GM18526 (cell line): ENCODE measurements around the gene PRCP.

Source experiments
- POLR2A ChIP-seq: IDR thresholded peaks from 3 replicates; pipeline ENCODE4 v1.6.1; 2011; ENCODE audit not compliant: insufficient read length; ENCODE audit errors: extremely low read depth

The PRCP gene

GRCh38 chr11:82790723-82791484, 109.3 kb downstream of the PRCP start:
- no peak for TF ChIP-seq POLR2A

- no peak for TF ChIP-seq POLR2A
Observed at GRCh38 chr11:82787981-82788380, 112.2 kb downstream of the PRCP start.

- TF ChIP-seq POLR2A: no peak
Observed at GRCh38 chr11:82786836-82787235, 113.4 kb downstream of the PRCP start.

GRCh38 chr11:82786001-82786400, 114.2 kb downstream of the PRCP start:
- TF ChIP-seq POLR2A: no peak

GRCh38 chr11:82782825-82783374, 117.3 kb downstream of the PRCP start:
- no peak for TF ChIP-seq POLR2A

- no peak for TF ChIP-seq POLR2A
Observed at GRCh38 chr11:82778776-82779175, 121.5 kb downstream of the PRCP start.

GRCh38 chr11:82776377-82776776, 123.9 kb downstream of the PRCP start:
- TF ChIP-seq POLR2A: no peak

GRCh38 chr11:82775736-82776346, 124.4 kb downstream of the PRCP start:
- TF ChIP-seq POLR2A: no peak

GRCh38 chr11:82775218-82775617, 125.0 kb downstream of the PRCP start:
- TF ChIP-seq POLR2A: no peak
